GM23338 (cell line): ENCODE data around the gene EPG5.

Experiments used
- CTCF ChIP-seq, 2 experiments: fragments of 200-600 bp in 1 of 2; sonication (generic) in 1 of 2; conservative IDR thresholded peaks; 2 replicates each; pipeline versions ENCODE4 v1.5.1 to v1.6.1; 2016 to 2017; ENCODE audit warnings: antibody characterized with exemption in 2 of 2, low read depth in 2 of 2, mild to moderate bottlenecking in 2 of 2, moderate library complexity in 1 of 2
- ETS1 ChIP-seq: IDR thresholded peaks from 2 replicates; pipeline ENCODE4 v1.6.1; 2016; ENCODE audit warnings: antibody characterized with exemption
- EZH2phosphoT487 ChIP-seq: fragments of 200-600 bp; sonication (generic); IDR thresholded peaks from one replicate; pipeline ENCODE4 v1.8.1; 2018; ENCODE audit warnings: antibody characterized with exemption; ENCODE audit not compliant: unreplicated experiment
- POLR2AphosphoS5 ChIP-seq: IDR thresholded peaks from 2 replicates; pipeline ENCODE4 v1.6.1; 2016; ENCODE audit warnings: antibody characterized with exemption, low read depth
- REST ChIP-seq: IDR thresholded peaks from one replicate; pipeline ENCODE4 v1.6.1; 2018; ENCODE audit warnings: antibody characterized with exemption; ENCODE audit not compliant: unreplicated experiment
- ZNF331 ChIP-seq: fragments of 250-450 bp; sonication (Bioruptor Pico); IDR thresholded peaks from 2 replicates; pipeline ENCODE4 v1.5.0; 2020; ENCODE audit warnings: low read depth, mild to moderate bottlenecking, moderate library complexity

GRCh38 chr18:45828917-45829811 is 138.0 kb downstream of the EPG5 start:
- TF ChIP-seq POLR2AphosphoS5 (no peak), EZH2phosphoT487 (no peak), ETS1 (no peak), CTCF (conservative IDR thresholded peaks at IDR 0.05; ENCODE audit: low read depth in 2 of 2) (no peak), REST (no peak), ZNF331 (no peak)
